ENCODE results near the gene GJC2.
A peak's percentile ranks its signal among the peaks of the same experiment; 100 is the strongest.

Gene GJC2

DNA sequence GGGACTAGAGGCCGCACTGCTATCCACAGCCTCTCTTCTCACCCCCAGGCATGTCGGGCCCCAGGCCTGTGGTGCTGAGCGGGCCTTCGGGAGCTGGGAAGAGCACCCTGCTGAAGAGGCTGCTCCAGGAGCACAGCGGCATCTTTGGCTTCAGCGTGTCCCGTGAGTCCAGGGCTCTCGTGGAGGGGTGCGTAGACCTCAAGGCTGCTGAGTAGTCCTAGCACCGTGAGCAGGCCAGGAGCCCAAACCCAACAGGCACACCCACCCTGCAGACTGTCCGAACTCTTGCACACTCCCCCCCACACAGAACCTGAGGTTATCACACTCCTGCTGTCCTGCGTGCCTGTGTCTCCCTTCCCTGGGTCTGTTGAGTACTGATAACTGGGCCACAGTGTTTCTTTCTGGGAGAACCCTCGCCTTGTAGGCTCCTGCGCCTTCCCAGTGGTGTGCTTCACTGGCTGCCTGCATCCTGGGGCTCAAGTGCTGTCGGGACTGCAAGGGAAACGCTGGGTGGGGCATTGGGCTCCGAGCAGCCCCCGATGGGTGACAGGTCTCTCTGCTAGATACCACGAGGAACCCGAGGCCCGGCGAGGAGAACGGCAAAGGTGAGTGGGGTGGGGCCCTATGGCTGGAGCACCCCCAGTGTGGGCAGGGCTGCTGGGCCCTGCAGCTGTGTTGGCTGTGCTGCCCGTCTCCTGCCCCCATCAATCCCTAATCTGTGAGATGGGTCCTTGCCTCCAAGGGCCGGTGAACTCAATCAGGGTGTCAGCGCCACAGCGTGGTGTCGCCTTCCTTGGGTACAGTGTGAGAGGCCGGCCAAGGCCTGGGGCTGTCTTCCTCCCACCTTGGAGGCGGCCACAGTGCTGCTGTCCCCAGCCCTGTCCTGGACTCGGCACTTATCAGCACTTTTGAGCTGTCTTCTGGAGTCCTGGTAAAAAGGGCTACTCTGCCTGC lies 4.0 kb upstream of the GJC2 start:
- DNase-seq (ENCODE audit: low spot score): no peak

GRCh38 chr1:228146417-228147150 lies 3.1 kb upstream of the GJC2 start:
- DNase-seq (ENCODE audit: low spot score): no peak

DNA sequence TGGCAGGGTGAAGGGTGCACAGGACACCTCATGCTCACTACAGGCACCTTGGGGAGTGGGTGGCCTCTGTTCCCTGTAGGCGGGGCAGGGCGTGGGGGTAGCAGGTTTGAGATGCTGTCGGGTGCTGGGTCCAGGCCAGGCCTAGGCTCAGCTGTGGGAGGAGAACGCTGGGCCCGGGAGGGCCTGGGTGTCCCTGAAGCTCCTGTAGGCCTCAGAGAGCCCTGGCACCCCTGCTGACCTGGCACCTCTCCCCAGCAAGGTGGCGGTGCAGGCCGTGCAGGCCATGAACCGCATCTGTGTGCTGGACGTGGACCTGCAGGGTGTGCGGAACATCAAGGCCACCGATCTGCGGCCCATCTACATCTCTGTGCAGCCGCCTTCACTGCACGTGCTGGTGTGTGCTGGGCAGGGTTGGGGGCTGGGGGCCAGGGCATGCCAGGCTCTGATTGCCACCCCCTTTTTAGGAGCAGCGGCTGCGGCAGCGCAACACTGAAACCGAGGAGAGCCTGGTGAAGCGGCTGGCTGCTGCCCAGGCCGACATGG lies 2.5 kb upstream of the GJC2 start:
- peak; percentile 40 for DNase-seq (ENCODE audit: low spot score)

- no peak for DNase-seq (ENCODE audit: low spot score)
These were observed 2.0 kb upstream of the GJC2 start for GRCh38 chr1:228147768-228148167.

DNA sequence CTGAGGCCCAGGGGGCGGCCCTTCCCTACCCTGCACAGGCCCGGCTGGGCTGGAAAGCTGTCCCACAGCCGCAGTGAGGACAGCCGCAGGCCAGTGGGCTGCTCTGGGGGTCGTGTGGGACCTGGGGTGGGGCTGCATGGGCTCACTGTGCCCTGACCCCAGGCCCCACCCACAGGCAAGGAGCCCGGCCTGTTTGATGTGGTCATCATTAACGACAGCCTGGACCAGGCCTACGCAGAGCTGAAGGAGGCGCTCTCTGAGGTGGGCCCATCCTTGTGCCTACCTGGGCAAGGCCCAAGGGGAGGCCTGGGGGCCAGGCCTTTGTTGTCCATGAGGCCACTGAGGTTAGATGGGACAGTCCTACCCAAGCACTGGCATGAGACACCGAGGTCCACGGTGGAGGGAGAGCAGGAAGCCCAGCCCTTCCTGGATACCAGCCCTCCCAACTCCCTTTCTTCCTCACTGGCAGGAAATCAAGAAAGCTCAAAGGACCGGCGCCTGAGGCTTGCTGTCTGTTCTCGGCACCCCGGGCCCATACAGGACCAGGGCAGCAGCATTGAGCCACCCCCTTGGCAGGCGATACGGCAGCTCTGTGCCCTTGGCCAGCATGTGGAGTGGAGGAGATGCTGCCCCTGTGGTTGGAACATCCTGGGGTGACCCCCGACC lies 1.4 kb upstream of the GJC2 start:
- DNase-seq (ENCODE audit: low spot score): no peak

GRCh38 chr1:228148935-228149405 lies 760 bp upstream of the GJC2 start:
- DNase-seq (ENCODE audit: low spot score): no peak

- DNase-seq (ENCODE audit: low spot score): no peak
These were observed 360 bp downstream of the GJC2 start for GRCh38 chr1:228150120-228150460.

DNA sequence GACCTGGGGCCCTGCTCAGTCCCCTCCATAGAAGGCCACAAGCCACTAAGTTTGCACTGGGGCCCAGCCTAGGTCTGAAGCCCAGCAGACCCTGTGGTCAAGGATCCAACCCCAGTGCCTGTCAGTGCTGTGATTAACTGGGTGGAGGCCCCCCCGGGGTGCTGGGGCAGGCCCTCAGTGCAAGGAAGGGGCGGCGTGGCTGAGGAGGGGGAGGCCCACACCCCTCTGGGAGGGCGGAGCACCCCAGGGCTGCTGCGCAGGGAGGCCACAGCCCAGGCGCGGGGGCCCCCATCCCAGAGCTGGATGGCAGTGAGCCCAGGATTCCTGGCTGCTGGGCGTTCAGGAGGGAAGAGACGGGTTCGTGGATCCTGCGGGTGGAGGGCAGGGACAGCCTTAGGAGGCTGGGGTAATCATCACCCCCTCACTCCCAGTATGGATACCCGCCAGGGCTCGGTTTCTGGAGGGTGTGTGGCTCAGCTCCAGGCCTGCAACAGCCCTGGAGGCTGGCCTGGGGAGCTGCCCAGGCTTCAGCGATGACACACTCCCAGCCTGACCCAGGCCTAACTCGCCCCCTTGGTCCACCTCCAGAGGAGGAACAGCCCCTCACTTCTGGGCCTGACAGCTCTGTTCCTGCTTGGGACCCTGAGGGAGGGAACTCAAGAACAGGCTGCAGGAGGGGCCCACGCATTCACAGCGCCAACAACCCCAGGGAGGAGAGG lies 890 bp downstream of the GJC2 start:
- DNase-seq (ENCODE audit: low spot score): no peak

DNA sequence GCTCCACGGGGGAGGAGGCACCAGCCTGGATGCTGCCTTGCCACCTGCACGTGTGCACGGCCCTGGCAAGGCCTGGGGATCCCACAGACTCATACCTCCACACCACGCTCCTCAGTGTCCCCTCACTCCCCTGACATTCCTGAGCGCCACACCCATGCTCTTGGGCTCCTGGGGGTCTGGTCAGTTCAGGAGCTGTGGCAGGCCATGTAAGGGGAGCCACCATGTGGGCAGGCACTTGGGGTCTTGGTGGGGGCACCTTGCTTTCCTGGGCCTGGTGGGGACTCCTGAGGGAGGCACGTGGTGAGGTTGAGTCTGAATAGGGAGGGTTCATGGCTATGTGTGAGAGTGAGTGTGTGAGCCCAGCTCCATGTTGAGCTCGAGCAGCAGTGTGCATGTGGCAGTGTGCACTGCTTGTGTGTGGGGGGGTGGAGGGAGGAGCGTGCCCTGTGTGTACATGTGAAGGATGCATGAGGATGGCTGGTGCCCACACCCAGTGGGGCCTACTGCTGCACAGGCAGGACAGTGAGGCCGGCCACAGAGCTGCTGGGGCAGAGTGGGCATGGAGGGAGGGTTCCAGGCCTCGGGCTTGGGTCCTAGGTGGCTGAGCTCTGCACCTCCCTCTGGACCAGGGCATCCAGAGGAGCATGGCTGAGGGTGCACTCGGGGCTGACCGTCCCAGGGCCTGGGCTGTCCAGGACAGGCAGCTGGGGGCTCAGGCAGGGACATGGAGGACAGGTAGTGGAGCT lies 1.6 kb downstream of the GJC2 start:
- DNase-seq (ENCODE audit: low spot score): no peak

- DNase-seq (ENCODE audit: low spot score): no peak
These were observed 2.6 kb downstream of the GJC2 start for GRCh38 chr1:228152097-228152917.

- DNase-seq (ENCODE audit: low spot score): no peak
These were observed 3.2 kb downstream of the GJC2 start for GRCh38 chr1:228152918-228153258.

DNA sequence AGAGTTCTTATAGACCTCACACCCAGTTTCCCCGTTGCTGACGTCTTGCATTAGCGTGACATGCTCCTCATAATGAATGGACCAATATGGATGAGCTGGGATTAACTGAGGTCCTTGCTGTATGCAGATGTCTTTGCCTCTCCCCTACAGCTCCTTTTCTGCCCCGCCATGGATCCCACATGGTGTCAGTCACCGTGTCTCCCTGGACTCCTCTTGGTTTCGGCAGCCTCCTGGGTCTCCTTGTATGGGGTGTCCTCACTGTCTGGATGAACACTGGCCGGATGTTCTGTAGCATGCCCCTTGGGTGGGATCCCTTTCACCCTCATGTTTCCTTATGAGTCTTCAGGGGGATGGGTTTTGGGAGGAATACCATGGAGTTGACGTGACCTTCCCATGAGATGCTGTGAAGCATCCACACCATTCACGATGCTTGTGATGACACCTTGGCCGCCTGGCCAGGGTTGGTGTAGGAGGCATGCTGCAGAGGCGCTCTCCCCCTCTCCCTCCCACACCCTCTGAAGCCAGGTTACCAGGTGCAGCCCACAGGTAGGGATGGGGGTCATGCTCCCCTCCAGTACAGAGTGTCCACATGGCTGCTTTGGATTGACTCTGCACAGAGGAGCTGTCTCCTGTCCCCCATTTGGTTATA lies 4.4 kb downstream of the GJC2 start:
- DNase-seq (ENCODE audit: low spot score): no peak

- no peak for DNase-seq (ENCODE audit: low spot score)
These were observed 5.2 kb downstream of the GJC2 start for GRCh38 chr1:228154670-228155571.

DNA sequence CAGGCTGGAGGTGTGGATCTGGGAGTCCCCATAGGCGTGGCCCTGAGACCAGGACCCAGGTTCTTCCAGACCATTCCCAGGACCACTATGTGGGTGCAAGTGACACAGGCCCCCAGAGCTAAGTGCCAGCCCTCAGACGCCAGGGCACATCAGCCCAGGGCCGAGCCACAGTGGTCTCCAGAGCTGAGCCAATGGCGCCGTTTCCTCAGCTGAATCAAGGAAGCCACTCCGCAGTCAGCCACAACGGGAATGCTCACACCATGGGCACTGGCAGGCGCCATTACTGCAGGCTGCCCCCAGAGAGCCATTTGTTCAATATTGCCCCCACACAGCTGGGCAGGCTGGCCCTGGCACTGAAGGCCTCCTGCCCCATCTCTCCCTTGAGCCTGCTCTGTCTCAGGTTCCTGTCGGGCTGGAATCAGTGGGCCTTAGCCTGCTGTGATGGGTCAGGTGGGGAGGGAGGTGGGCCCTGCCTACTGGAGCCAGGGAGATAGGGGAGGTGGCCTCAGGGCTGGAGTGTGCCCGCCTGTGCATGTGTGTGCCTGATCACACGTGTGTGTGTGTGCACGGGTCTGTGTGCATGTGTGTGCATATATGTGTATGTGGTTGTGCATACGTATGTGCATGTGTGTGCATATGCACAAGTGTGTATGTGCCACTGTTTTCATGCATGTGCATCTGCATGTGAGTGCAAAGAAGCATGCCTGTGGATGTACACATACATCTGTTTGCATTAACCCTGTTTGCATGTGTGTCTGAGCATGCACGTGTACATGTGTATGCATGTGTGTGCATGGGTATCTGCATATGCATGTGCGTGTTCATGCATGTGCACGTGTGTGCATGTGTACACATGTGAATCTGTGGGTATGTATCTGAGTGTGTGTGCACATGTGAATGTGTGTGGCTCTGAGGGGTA lies 6.1 kb downstream of the GJC2 start:
- DNase-seq (ENCODE audit: low spot score): no peak

DNA sequence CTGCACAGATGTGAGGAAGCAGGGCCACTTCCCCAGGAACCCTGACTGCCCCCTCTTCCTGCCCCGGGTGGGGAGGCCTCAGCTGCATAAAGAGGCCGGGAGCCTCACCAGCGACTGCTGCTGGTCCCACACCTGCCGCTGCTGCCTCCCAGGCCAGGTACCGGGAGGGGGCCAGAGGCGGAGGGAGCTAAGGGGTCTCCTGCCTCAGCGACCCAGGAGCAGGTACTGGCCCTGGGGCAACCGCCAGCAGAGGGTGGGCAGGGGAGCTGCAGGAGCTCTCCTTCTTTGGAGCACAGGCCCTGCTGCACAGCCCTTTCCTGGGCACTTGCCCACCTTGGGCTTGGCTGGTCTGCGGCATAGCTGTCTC lies 6.8 kb downstream of the GJC2 start:
- no peak for DNase-seq (ENCODE audit: low spot score)

DNA sequence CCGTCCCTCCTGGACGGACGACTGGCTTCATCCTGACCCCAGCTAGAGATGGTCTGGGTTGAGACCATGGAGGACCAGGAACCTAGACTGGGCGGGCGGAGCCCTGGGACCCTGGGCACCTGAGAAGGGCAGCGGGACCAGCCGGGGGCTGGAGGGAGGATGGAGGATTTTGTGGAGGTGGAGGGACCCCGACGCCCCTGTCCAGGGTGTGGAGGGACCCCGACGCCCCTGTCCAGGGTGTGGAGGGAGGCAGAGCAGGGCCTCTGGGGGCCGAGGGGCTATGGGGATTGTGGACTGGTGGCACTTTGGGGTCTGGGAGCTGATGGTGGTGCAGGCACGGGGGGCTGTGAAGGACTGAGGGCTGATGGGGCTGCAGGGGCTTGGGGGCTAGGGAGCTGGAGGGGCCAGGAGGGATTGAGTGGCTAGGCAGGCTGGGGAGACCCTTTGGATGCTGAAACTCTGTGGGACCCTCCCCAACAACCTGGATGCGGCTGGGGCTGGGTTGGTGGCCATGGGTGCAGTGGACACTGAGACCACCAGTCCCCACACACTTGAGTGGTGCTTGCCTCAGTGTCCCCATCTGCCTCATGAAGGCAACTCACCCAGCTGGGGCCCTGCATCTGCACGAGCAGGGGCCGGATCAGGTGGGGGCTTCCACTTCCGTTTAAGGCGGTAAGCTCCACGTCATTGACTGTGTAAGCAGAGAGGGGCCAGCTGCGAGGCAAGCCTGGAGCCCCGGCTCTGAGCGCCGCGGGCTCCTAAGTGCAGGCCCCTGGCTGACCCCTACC lies 7.4 kb downstream of the GJC2 start:
- DNase-seq (ENCODE audit: low spot score): no peak

- no peak for DNase-seq (ENCODE audit: low spot score)
These were observed 8.0 kb downstream of the GJC2 start for GRCh38 chr1:228157729-228158126.

All from ecto neural progenitor cell (in vitro differentiated cells).